Thymus (tissue), 11 donors: ENCODE data around the gene RGS14. TPM values are rescaled to one million over a fixed set of nuclear protein-coding genes. Genes with fewer than 3 reads are reported as not detected.

Experiments
- DNase-seq, 9 donors: peaks; one replicate each; pipeline ENCODE4 v3.0.0-alpha.2; 2013; ENCODE audit warnings: low spot score in 9 of 9, low read depth in 6 of 9, missing footprints in 1 of 9
- H3K27ac ChIP-seq, 2 donors: one replicate each; pipeline ENCODE4 v1.5.1; 2013; ENCODE audit warnings: control low read depth in 1 of 2, low read depth in 1 of 2, low read length in 1 of 2, mild to moderate bottlenecking in 1 of 2, moderate library complexity in 1 of 2
- H3K27me3 ChIP-seq, 2 donors: one replicate each; pipeline ENCODE4 v1.5.1; 2013; ENCODE audit warnings: low read length in 1 of 2; ENCODE audit not compliant: control insufficient read depth in 2 of 2, insufficient read depth in 1 of 2
- H3K36me3 ChIP-seq, 2 donors: one replicate each; pipeline ENCODE4 v1.5.1; 2013; ENCODE audit warnings: low read length in 1 of 2, mild to moderate bottlenecking in 1 of 2, moderate library complexity in 1 of 2; ENCODE audit not compliant: control insufficient read depth in 2 of 2, insufficient read depth in 2 of 2
- H3K4me1 ChIP-seq, 2 donors: one replicate each; pipeline ENCODE4 v1.5.1; 2013; ENCODE audit warnings: low read length in 2 of 2; ENCODE audit not compliant: control insufficient read depth in 2 of 2, insufficient read depth in 2 of 2
- H3K4me3 ChIP-seq, 2 donors: one replicate each; pipeline ENCODE4 v1.5.1; 2013; ENCODE audit warnings: low read length in 2 of 2, control low read depth in 1 of 2, mild to moderate bottlenecking in 1 of 2
- H3K9me3 ChIP-seq, 2 donors: one replicate each; pipeline ENCODE4 v1.5.1; 2013; ENCODE audit warnings: low read length in 1 of 2, mild to moderate bottlenecking in 1 of 2; ENCODE audit not compliant: control insufficient read depth in 2 of 2, insufficient read depth in 1 of 2
- WGBS: extraction: QIAGEN DNeasy Blood & Tissue Kit; methylation state at CpG from one replicate; pipeline ENCODE4 v1.1.7; 2013; 5-methylcytosine and 5-hydroxymethylcytosine counted together
- polyA plus RNA-seq: library from polyadenylated mRNA; stranded (reverse); fragments of 200-250 nt; gene quantifications from one replicate; pipeline ENCODE4 v1.2.3, GENCODE V29; 2013
- total RNA-seq: library from RNA; stranded (reverse); fragments of 120-200 nt; gene quantifications from one replicate; pipeline ENCODE4 v1.2.4, GENCODE V29; 2013
- donor health status: healthy.

Gene RGS14
- total and polyA plus RNA-seq, 2 donors: 49.5 to 52.7 TPM

DNA sequence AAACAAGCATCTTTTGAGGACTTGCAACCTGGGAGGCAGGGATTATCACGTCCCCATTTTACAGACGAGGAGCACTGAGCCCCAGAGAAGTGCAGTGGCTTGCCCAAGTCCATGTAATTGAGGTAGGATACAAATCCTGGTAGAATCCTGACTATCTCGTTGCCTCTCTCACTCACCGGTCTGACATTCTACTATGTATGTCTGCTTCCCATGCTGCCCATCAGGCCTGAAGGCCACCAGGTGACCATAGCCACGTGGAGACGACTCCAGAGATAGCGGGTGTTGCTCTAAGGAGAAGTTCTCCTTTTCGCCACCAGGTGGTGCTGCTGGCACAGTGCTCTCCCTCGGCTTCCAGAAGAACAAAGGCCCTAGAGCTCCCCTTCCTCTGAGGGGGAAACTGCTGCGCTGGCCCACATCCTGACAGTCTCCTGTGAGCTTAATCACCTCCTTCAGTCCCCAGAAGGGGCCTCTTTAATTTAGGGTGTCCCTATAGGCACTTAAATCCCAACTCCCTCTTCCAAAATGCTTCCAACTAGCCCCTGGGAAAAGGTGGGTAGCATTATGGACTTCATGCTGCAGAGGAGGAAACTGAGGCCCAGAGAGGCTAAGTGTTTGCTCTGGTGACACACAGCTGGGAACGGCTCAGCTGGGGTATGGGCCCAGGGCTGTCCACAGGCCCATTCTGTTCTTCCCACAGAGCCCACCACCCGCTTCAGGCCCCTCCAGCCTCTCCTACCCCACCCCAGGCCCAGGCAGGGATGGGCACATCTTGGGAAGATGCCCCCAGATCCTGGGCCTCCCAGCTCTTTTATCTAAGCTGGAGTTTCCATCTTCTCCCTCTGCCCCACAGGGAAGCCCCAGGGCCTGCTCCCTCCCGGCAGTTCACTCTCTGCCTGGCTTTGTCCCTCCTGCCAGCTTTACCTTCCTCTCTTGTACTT, 32.9 kb downstream of the RGS14 start:
- Histone ChIP-seq H3K36me3 (no peaks in the 10 kb centered on the region), H3K9me3 (no peaks in the 10 kb centered on the region), H3K4me3 (no peak overlapping the region), H3K27me3 (peaks cover 3 to 15% of the 10 kb centered on the region in 2 donors), H3K4me1 (peaks cover 0 to 36% of the 10 kb centered on the region in 2 donors), H3K27ac (peak overlapping the region in 1 of 2 donors; percentile 33)
- 31% methylated on average over 13 of the region's 13 CpGs for WGBS
- peak; percentile 71 to 96 (median 89) for DNase-seq

- H3K4me3 ChIP-seq: no peak overlapping the region
- H3K27me3 ChIP-seq: peaks cover 3 to 29% of the 10 kb centered on the region in 2 donors
- H3K4me1 ChIP-seq: peaks cover 0 to 36% of the 10 kb centered on the region in 2 donors
- no peak overlapping the region for H3K27ac ChIP-seq
- no peaks in the 10 kb centered on the region for H3K36me3 ChIP-seq
- WGBS: 56% methylated on average over 5 of the region's 5 CpGs
- no peak for DNase-seq
- no peaks in the 10 kb centered on the region for H3K9me3 ChIP-seq
Observed at GRCh38 chr5:177392765-177393164, 35.0 kb downstream of the RGS14 start.

GRCh38 chr5:177393206-177393765, 35.6 kb downstream of the RGS14 start:
- H3K27ac ChIP-seq: no peak overlapping the region
- no peak for DNase-seq
- no peaks in the 10 kb centered on the region for H3K36me3 ChIP-seq
- WGBS: 12% methylated on average over 1 of the region's 1 CpG
- peaks cover 3 to 34% of the 10 kb centered on the region in 2 donors for H3K27me3 ChIP-seq
- H3K4me1 ChIP-seq: peaks cover 0 to 36% of the 10 kb centered on the region in 2 donors
- no peak overlapping the region for H3K4me3 ChIP-seq
- peaks cover 0 to 2% of the 10 kb centered on the region in 2 donors for H3K9me3 ChIP-seq

GRCh38 chr5:177393990-177394389, 36.3 kb downstream of the RGS14 start:
- H3K9me3 ChIP-seq: peaks cover 0 to 3% of the 10 kb centered on the region in 2 donors
- no peak overlapping the region for H3K4me3 ChIP-seq
- DNase-seq: no peak
- H3K36me3 ChIP-seq: no peaks in the 10 kb centered on the region
- peaks cover 3 to 41% of the 10 kb centered on the region in 2 donors for H3K27me3 ChIP-seq
- no peak overlapping the region for H3K27ac ChIP-seq
- WGBS: 93% methylated on average over 5 of the region's 5 CpGs
- peaks cover 0 to 29% of the 10 kb centered on the region in 2 donors for H3K4me1 ChIP-seq

DNA sequence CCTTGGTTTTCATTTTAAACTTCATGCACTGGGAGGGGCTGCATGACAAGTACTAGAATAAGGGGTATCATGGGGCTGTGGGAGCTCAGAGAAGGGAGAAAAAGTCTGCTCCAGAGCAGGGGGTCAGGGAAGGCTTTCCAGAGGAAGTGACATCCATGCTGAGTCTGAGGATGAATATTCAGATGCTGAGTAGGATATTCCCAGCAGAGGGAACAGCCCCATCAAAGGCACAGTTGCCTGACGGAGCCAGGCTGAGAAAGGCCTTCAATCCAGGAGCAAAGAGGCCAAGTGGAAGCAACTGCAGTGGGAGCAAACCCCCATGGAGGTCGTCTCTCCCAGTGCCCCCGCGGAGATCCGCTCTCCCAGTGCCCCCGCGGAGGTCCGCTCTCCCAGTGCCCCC, 38.4 kb downstream of the RGS14 start:
- peaks cover 0 to 10% of the 10 kb centered on the region in 2 donors for H3K9me3 ChIP-seq
- H3K36me3 ChIP-seq: no peaks in the 10 kb centered on the region
- peaks cover 9 to 57% of the 10 kb centered on the region in 2 donors for H3K27me3 ChIP-seq
- no peak for DNase-seq
- H3K4me3 ChIP-seq: no peak overlapping the region
- H3K27ac ChIP-seq: no peak overlapping the region
- WGBS: 84% methylated on average over 8 of the region's 8 CpGs
- H3K4me1 ChIP-seq: peaks cover 0 to 12% of the 10 kb centered on the region in 2 donors

- 96% methylated on average over 10 of the region's 10 CpGs for WGBS
- H3K36me3 ChIP-seq: no peaks in the 10 kb centered on the region
- peaks cover 0 to 8% of the 10 kb centered on the region in 2 donors for H3K4me1 ChIP-seq
- H3K27me3 ChIP-seq: peaks cover 17 to 64% of the 10 kb centered on the region in 2 donors
- no peak overlapping the region for H3K27ac ChIP-seq
- H3K9me3 ChIP-seq: peaks cover 0 to 15% of the 10 kb centered on the region in 2 donors
- no peak overlapping the region for H3K4me3 ChIP-seq
- DNase-seq: no peak
Observed at GRCh38 chr5:177396807-177397206, 39.1 kb downstream of the RGS14 start.

DNA sequence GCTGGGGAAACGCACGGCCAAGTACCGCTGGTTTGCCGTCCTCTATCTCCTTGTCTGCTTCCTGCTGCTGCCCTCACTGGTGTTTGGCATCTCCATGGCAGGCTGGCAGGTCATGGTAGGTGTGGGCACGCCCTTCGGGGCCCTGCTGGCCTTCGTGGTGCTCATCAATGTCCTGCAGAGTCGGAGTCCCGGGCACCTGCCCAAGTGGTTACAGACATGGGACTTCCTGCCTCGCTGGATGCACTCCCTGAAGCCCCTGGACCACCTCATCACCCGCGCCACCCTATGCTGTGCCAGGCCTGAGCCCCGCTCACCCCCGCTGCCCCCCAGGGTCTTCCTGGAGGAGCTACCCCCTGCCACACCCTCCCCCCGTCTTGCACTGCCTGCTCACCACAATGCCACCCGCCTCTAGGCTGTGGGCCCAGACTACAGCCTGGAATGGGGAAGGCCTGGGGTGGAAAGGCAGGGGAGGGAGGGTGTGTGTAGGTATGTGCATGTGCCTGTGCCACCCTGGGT, 40.2 kb downstream of the RGS14 start:
- Histone ChIP-seq H3K36me3 (no peaks in the 10 kb centered on the region), H3K27me3 (peaks cover 24 to 75% of the 10 kb centered on the region in 2 donors), H3K4me1 (peaks cover 7 to 18% of the 10 kb centered on the region in 2 donors), H3K4me3 (no peak overlapping the region), H3K9me3 (peaks cover 0 to 19% of the 10 kb centered on the region in 2 donors), H3K27ac (no peak overlapping the region)
- WGBS: 95% methylated on average over 16 of the region's 16 CpGs
- DNase-seq: no peak

GRCh38 chr5:177399997-177400868, 42.5 kb downstream of the RGS14 start, which contains the start of gene PFN3:
TSS of gene PFN3 (minus strand) at chr5:177400661. CDS start at chr5:177400576, 85 bp downstream.
- H3K27ac ChIP-seq: no peak within 1 kb of the TSS
- peaks cover 0 to 32% of the 10 kb centered on the region in 2 donors for H3K9me3 ChIP-seq
- no peak within 1 kb of the TSS for H3K4me3 ChIP-seq
- no peaks in the 10 kb centered on the region for H3K36me3 ChIP-seq
- H3K4me1 ChIP-seq: peaks cover 23 to 37% of the 10 kb centered on the region in 2 donors
- peaks cover 39 to 94% of the 10 kb centered on the region in 2 donors for H3K27me3 ChIP-seq
- 71% methylated on average over 92 of the region's 92 CpGs for WGBS
- DNase-seq: no peak
